Measurements from ENCODE around the gene CHAC2. TPM values are rescaled to one million over a fixed set of nuclear protein-coding genes. Genes with fewer than 3 reads are reported as not detected.
A peak's percentile ranks its signal among the peaks of the same experiment; 100 is the strongest.
"Not testable (repeated sequence)": the region's sequence is repeated elsewhere in the genome, so short reads cannot be mapped to it uniquely, and the experiment has no call there.

The CHAC2 gene
- 1 to 10 TPM; 3.2 to 7.2 (median 4.5) TPM for total RNA-seq

DNA sequence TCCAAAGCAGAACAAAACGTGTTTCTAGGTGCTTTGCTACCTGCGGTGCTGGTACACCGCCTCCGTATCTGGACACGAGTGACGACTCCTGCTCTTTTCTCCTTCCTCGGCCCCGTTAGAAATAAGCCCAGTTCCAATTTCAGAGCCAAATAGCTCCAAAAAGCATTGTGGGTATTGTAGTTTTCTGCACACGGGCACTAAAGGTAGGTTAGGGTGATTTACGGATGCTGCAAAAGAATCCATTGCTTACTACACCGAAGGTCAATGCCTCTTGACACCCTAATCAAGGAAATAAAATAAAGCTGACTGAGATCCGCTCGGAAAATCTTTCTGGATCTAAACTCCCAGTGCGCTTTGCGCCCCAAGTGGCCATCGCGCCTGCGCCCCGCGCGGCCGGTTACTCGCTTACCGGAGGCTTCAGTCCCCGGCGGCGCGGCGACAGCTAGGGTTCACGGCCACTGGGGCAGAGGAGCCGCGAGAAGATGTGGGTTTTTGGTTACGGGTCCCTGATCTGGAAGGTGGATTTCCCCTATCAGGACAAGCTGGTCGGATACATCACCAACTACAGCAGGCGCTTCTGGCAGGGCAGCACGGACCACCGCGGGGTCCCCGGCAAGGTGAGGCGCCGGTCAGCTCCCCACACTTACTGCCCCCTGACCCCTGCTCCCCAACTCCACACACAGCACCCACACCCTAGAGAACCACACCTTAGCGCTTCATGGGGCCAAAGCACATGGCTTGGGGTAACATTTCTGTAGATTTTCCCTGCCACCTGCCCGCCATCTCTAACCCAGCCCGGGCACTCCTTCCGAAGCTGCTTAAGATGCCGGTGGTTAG lies at the start of gene CHAC2:
Gene CHAC2 (plus strand): TSS at position 400 of the 837 bp plus-strand sequence. CDS start 83 bp downstream, at position 483.
- TF ChIP-seq, protein P1, sequence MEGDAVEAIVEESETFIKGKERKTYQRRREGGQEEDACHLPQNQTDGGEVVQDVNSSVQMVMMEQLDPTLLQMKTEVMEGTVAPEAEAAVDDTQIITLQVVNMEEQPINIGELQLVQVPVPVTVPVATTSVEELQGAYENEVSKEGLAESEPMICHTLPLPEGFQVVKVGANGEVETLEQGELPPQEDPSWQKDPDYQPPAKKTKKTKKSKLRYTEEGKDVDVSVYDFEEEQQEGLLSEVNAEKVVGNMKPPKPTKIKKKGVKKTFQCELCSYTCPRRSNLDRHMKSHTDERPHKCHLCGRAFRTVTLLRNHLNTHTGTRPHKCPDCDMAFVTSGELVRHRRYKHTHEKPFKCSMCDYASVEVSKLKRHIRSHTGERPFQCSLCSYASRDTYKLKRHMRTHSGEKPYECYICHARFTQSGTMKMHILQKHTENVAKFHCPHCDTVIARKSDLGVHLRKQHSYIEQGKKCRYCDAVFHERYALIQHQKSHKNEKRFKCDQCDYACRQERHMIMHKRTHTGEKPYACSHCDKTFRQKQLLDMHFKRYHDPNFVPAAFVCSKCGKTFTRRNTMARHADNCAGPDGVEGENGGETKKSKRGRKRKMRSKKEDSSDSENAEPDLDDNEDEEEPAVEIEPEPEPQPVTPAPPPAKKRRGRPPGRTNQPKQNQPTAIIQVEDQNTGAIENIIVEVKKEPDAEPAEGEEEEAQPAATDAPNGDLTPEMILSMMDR (IDR thresholded peaks at IDR 0.05) = no peak
- DNase-seq (ENCODE audit: low spot score) = peak; percentile 56

DNA sequence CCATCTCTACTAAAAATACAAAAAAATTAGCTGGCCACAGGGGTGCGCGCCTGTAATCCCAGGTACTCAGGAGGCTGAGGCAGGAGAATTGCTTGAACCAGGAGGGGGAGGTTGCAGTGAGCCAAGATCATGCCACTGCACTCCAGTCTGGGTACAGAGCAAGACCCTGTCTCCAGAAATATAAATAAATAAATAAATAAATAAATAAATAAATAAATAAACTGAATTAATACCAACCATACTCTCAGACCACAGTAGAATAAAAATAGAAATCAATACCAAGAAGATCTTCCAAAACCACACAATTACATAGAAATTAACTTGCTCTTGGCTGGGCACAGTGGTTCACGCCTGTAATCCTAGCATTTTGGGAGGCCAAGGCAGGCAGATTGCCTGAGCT lies 46.7 kb upstream of the CHAC2 start:
- not testable (repeated sequence) for ATAC-seq (ENCODE audit: low FRiP score); DNase-seq (ENCODE audit: low spot score)

More for the DNA sequence above, at the start of gene CHAC2:
- peak; percentile 98 for ATAC-seq (ENCODE audit: low FRiP score)

GRCh38 chr2:53724536-53724935 lies 43.1 kb upstream of the CHAC2 start:
- TF ChIP-seq, protein P1 (IDR thresholded peaks at IDR 0.05) = no peak
- DNase-seq (ENCODE audit: low spot score) (no peak), ATAC-seq (ENCODE audit: low FRiP score) (no peak)

DNA sequence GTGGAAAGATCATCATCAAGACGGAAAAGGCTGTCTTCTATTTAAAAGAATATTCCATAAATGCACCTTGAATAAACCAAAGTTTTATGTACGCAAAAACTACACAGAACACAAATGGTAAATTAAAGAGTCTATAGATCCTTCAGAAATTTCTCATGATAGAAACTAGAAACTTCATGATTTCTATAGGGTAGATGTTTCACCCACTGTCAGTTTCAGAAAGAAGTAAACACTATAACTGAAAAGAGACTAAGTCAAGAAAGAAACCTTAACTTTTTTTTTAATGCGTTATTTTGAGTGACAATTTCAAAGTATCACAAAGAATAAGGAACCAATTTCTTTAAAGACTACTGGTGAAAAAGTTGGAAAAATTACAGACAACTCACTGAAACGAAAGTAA lies 41.9 kb upstream of the CHAC2 start:
- ATAC-seq (ENCODE audit: low FRiP score) = no peak
- TF ChIP-seq, protein P1 (IDR thresholded peaks at IDR 0.05) = no peak
- no peak for DNase-seq (ENCODE audit: low spot score)

GRCh38 chr2:53727921-53728320 lies 39.7 kb upstream of the CHAC2 start:
- DNase-seq (ENCODE audit: low spot score) (no peak), ATAC-seq (ENCODE audit: low FRiP score) (no peak)
- TF ChIP-seq, protein P1 (IDR thresholded peaks at IDR 0.05) = no peak

DNA sequence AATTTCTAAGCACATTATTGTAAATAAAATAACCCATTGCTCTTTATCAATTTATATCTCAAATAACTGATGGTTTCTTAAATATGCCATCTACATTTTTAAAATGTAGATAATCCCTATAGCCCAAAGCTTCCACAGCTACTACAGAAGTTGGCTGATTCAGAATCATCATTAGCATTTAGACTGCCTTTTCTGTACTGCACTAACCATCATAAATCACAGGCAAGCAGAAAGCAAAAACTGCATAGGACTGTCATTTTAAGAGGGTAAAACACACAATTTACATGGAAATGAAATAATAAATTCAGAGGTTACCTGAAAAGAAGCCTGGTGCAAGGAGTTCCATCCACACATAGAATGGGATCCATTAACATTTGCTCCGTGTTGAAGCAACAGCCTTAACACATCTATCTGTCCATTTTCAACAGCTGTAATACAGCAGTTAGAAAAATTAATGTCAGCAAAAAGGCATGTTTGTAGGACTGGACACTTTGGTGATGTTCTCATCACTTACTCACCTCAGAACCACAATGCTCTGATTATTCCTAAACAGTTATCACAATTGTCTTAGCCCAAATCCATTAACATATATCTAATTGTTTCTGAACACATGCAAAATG lies 38.4 kb upstream of the CHAC2 start:
- ATAC-seq (ENCODE audit: low FRiP score) (no peak), DNase-seq (ENCODE audit: low spot score) (no peak)
- TF ChIP-seq, protein P1 (IDR thresholded peaks at IDR 0.05) = no peak

- TF ChIP-seq, protein P1 (IDR thresholded peaks at IDR 0.05) = no peak
- ATAC-seq (ENCODE audit: low FRiP score) = no peak
- no peak for DNase-seq (ENCODE audit: low spot score)
Observed at GRCh38 chr2:53737091-53737490, 30.5 kb upstream of the CHAC2 start.

Data from omental fat pad (tissue), 4 donors.